ENCODE measurements around the gene PEX13.

PEX13 gene

GRCh38 chr2:61016392-61017002 is 1.0 kb upstream of the PEX13 start:
- ChIA-PET CTCF (interaction anchor here (1.2 to 2.1 kb wide), 2 partner anchors 17 to 134 kb away, joined by 3 to 5 read pairs; no protein-coding TSS in a partner anchor), POLR2A (no interaction called here)
- TF ChIP-seq CTCF (IDR thresholded peaks at IDR 0.05; ENCODE audit: insufficient read depth, low read length, missing control alignments): no peak
- no peak for DNase-seq (ENCODE audit: low read depth, low spot score)
- H3K4me3 ChIP-seq (ENCODE audit: low read depth, low read length): peak overlapping the region; percentile 95

- ChIA-PET POLR2A (no interaction called here), CTCF (interaction anchor here (2.1 kb wide), 1 partner anchor 18 kb away, joined by 5 read pairs; no protein-coding TSS in a partner anchor)
- TF ChIP-seq CTCF (IDR thresholded peaks at IDR 0.05; ENCODE audit: insufficient read depth, low read length, missing control alignments): no peak
- no peak for DNase-seq (ENCODE audit: low read depth, low spot score)
- H3K4me3 ChIP-seq (ENCODE audit: low read depth, low read length): peak overlapping the region; percentile 95
These were observed 441 bp upstream of the PEX13 start for GRCh38 chr2:61017003-61017555.

- no peak for TF ChIP-seq CTCF (IDR thresholded peaks at IDR 0.05; ENCODE audit: insufficient read depth, low read length, missing control alignments)
- peak overlapping the region; percentile 95 for H3K4me3 ChIP-seq (ENCODE audit: low read depth, low read length)
- ChIA-PET CTCF (no interaction called here), POLR2A (interaction anchor here (0.6 kb wide), 1 partner anchor 518 kb away, joined by 3 read pairs; no protein-coding TSS in a partner anchor)
- no peak for DNase-seq (ENCODE audit: low read depth, low spot score)
These were observed 817 bp downstream of the PEX13 start for GRCh38 chr2:61018318-61018755.

GRCh38 chr2:61018798-61019197 is 1.3 kb downstream of the PEX13 start:
- no peak for DNase-seq (ENCODE audit: low read depth, low spot score)
- POLR2A ChIA-PET: no interaction called here
- TF ChIP-seq CTCF (IDR thresholded peaks at IDR 0.05; ENCODE audit: insufficient read depth, low read length, missing control alignments): no peak
- CTCF ChIA-PET: no interaction called here
- H3K4me3 ChIP-seq (ENCODE audit: low read depth, low read length): peak overlapping the region; percentile 95

- no peak for TF ChIP-seq CTCF (IDR thresholded peaks at IDR 0.05; ENCODE audit: insufficient read depth, low read length, missing control alignments)
- POLR2A ChIA-PET: no interaction called here
- CTCF ChIA-PET: no interaction called here
- DNase-seq (ENCODE audit: low read depth, low spot score): no peak
- H3K4me3 ChIP-seq (ENCODE audit: low read depth, low read length): no peak overlapping the region
These were observed 3.7 kb downstream of the PEX13 start for GRCh38 chr2:61021228-61021660.

- H3K4me3 ChIP-seq (ENCODE audit: low read depth, low read length): no peak overlapping the region
- TF ChIP-seq CTCF (IDR thresholded peaks at IDR 0.05; ENCODE audit: insufficient read depth, low read length, missing control alignments): no peak
- no peak for DNase-seq (ENCODE audit: low read depth, low spot score)
- ChIA-PET CTCF (no interaction called here), POLR2A (no interaction called here)
These were observed 6.2 kb downstream of the PEX13 start for GRCh38 chr2:61023670-61024069.

All from AG04449 (cell line).